B cell (primary cell): Measurements from ENCODE around the gene ABCA9. TPM values are rescaled to one million over a fixed set of nuclear protein-coding genes. Genes with fewer than 3 reads are reported as not detected.

ENCODE experiments used
- ATAC-seq: fragments of 200-7000 bp; cut with Tn5 transposase; one replicate; pipeline ENCODE4 v1.10.0; 2021; ENCODE audit warnings: low read depth, mild to moderate bottlenecking, moderate number of reproducible peaks, moderate library complexity
- CTCF ChIA-PET: fragments of 350-600 bp; sonication (Branson Sonifier 250); formaldehyde crosslinking; loops from one replicate; lab custom pipeline; 2021; ENCODE audit warnings: antibody characterized with exemption, inconsistent platforms; lab: Charles Lee
- POLR2A ChIA-PET: fragments of 350-600 bp; sonication (Branson Sonifier 250); formaldehyde crosslinking; loops from one replicate; lab custom pipeline; 2021; ENCODE audit warnings: antibody characterized with exemption; lab: Charles Lee
- DNase-seq: peaks from one replicate; pipeline ENCODE4 v3.0.0; 2013
- H2AFZ ChIP-seq: 2 replicates; pipeline ENCODE4 v1.6.1; 2012; ENCODE audit warnings: mild to moderate bottlenecking, low read depth, low read length; ENCODE audit not compliant: insufficient read depth, poor library complexity, severe bottlenecking
- H3K27ac ChIP-seq, 2 donors: 1 replicate in 1 of 2; 2 replicates in 1 of 2; pipeline ENCODE4 v1.5.1; 2012 to 2013; ENCODE audit warnings: low read length in 2 of 2, mild to moderate bottlenecking in 2 of 2, moderate library complexity in 1 of 2
- H3K27me3 ChIP-seq, 4 experiments: fragments of 200-600 bp in 1 of 4; sonication (generic) in 1 of 4; replicated peaks in 1 of 4; 1 replicate in 2 of 4; 2 replicates in 2 of 4; pipeline versions ENCODE4 v1.6.1 to v1.7.0; 2013 to 2016; ENCODE audit warnings: low read length in 3 of 4, mild to moderate bottlenecking in 2 of 4, mixed read lengths in 1 of 4, moderate library complexity in 1 of 4; ENCODE audit not compliant: insufficient read depth in 4 of 4, control insufficient read depth in 3 of 4; ENCODE audit errors: control extremely low read depth in 1 of 4
- H3K36me3 ChIP-seq, 2 experiments: replicated peaks in 1 of 2; 1 replicate in 1 of 2; 2 replicates in 1 of 2; pipeline versions ENCODE4 v1.6.1 to v1.7.1; 2013; ENCODE audit warnings: low read length in 1 of 2; ENCODE audit not compliant: insufficient read depth in 2 of 2, control insufficient read depth in 1 of 2; ENCODE audit errors: control extremely low read depth in 1 of 2, extremely low read depth in 1 of 2
- H3K4me1 ChIP-seq, 2 donors: fragments of 200-600 bp in 1 of 2; sonication (generic) in 1 of 2; 1 replicate in 1 of 2; 2 replicates in 1 of 2; pipeline versions ENCODE4 v1.5.1 to v1.6.1; 2013 to 2017; ENCODE audit warnings: low read length in 2 of 2; ENCODE audit not compliant: control insufficient read depth in 2 of 2, insufficient read depth in 2 of 2
- H3K4me2 ChIP-seq: replicated peaks from 2 replicates; pipeline ENCODE3; 2012; ENCODE audit warnings: mild to moderate bottlenecking, low read depth, low read length; ENCODE audit not compliant: poor library complexity, severe bottlenecking
- H3K4me3 ChIP-seq, 5 experiments: fragments of 200-600 bp in 1 of 5; sonication (generic) in 1 of 5; 1 replicate in 3 of 5; 2 replicates in 2 of 5; pipeline versions ENCODE4 v1.5.1 to v1.7.0; 2011 to 2016; ENCODE audit warnings: low read length in 4 of 5, mild to moderate bottlenecking in 4 of 5, low read depth in 2 of 5, control low read depth in 1 of 5, moderate library complexity in 1 of 5; ENCODE audit not compliant: insufficient read depth in 1 of 5; ENCODE audit errors: control extremely low read depth in 1 of 5, extremely low read depth in 1 of 5
- H3K79me2 ChIP-seq: fragments of 200-600 bp; sonication (generic); one replicate; pipeline ENCODE4 v1.6.0; 2016; ENCODE audit warnings: low read length; ENCODE audit not compliant: control insufficient read depth, insufficient read depth
- H3K9ac ChIP-seq: fragments of 200-600 bp; sonication (generic); 2 replicates; pipeline ENCODE4 v1.6.1; 2017; ENCODE audit warnings: mild to moderate bottlenecking, low read length, moderate library complexity
- H3K9me3 ChIP-seq, 3 donors: one replicate each; pipeline versions ENCODE4 v1.6.1 to v1.7.1; 2013; ENCODE audit warnings: low read length in 2 of 3; ENCODE audit not compliant: control insufficient read depth in 2 of 3, insufficient read depth in 1 of 3; ENCODE audit errors: control extremely low read depth in 1 of 3
- H4K20me1 ChIP-seq: 2 replicates; pipeline ENCODE4 v1.6.0; 2012; ENCODE audit warnings: mild to moderate bottlenecking, low read length; ENCODE audit not compliant: insufficient read depth, control insufficient read depth, poor library complexity, severe bottlenecking
- H3K27ac Mint-ChIP-seq: one replicate; pipeline ENCODE4 v1.8.0; 2021; ENCODE audit warnings: mixed read lengths
- H3K27me3 Mint-ChIP-seq: one replicate; pipeline ENCODE4 v1.8.0; 2021; ENCODE audit warnings: mixed read lengths
- H3K4me1 Mint-ChIP-seq: one replicate; pipeline ENCODE4 v1.8.0; 2021; ENCODE audit warnings: mixed read lengths
- H3K4me3 Mint-ChIP-seq: one replicate; pipeline ENCODE4 v1.8.0; 2021; ENCODE audit warnings: mixed read lengths
- H3K9me3 Mint-ChIP-seq: one replicate; pipeline ENCODE4 v1.8.0; 2022; ENCODE audit warnings: mixed read lengths; ENCODE audit not compliant: insufficient read depth
- CTCF ChIP-seq: fragments of 200-600 bp; IDR thresholded peaks from one replicate; pipeline ENCODE4 v1.8.0; 2022; ENCODE audit warnings: antibody characterized with exemption, mild to moderate bottlenecking
- EZH2 ChIP-seq: IDR thresholded peaks from 2 replicates; pipeline ENCODE4 v1.6.1; 2012; ENCODE audit warnings: borderline replicate concordance, low read depth, mild to moderate bottlenecking, moderate library complexity, low read length; ENCODE audit not compliant: insufficient read depth, poor library complexity, severe bottlenecking
- WGBS: methylation state at CpG from one replicate; pipeline ENCODE4 v1.1.5; 2013; ENCODE audit warnings: missing lambda C conversion rate; ENCODE audit not compliant: insufficient coverage; 5-methylcytosine and 5-hydroxymethylcytosine counted together
- intact Hi-C: fragments of 100-400 bp; cut with micrococcal nuclease; formaldehyde crosslinking; loops from one replicate; pipeline ENCODE4 v1.10.0; 2022
- polyA plus RNA-seq: library from polyadenylated mRNA; depleted of rRNA; stranded (reverse); fragments of >200 nt; gene quantifications from 2 replicates; pipeline ENCODE4 v1.2.3, GENCODE V29; 2012
- total RNA-seq, 2 donors: library from RNA; stranded (reverse); fragments of 120-200 nt in 1 of 2; gene quantifications; 1 replicate in 1 of 2; 2 replicates in 1 of 2; pipeline versions ENCODE4 v1.2.3 to v1.2.4, GENCODE V29; 2013 to 2022

ABCA9 gene
- total and polyA plus RNA-seq, 2 donors (not counting 1 experiment from before 2014, with no cell fraction given) = 0.06 to 0.91 TPM

GRCh38 chr17:69096541-69096940, 35.8 kb upstream of the ABCA9 start:
- no peaks in the 10 kb centered on the region for H3K9me3 Mint-ChIP-seq
- peaks cover 3 to 12% of the 10 kb centered on the region in 2 donors for H3K4me1 ChIP-seq
- H3K4me3 ChIP-seq = no peak overlapping the region
- ATAC-seq = no peak
- H3K79me2 ChIP-seq = no peaks in the 10 kb centered on the region
- WGBS = no CpG with 5 or more reads among the region's 1 CpG
- no peaks in the 10 kb centered on the region for H3K27me3 Mint-ChIP-seq
- H3K9ac ChIP-seq = no peak overlapping the region
- CTCF ChIA-PET = no interaction called here
- no peak overlapping the region for H3K4me3 Mint-ChIP-seq
- intact Hi-C loops = no loop called here
- no peaks in the 10 kb centered on the region for H4K20me1 ChIP-seq
- H3K4me1 Mint-ChIP-seq = peaks cover 20% of the 10 kb centered on the region
- no peaks in the 10 kb centered on the region for H3K36me3 ChIP-seq
- no peak for DNase-seq
- H3K9me3 ChIP-seq = no peaks in the 10 kb centered on the region
- no peak overlapping the region for H3K27ac ChIP-seq
- H3K4me2 ChIP-seq = no peak overlapping the region
- TF ChIP-seq CTCF (no peak), EZH2 (no peak)
- H3K27me3 ChIP-seq = no peaks in the 10 kb centered on the region
- no peak overlapping the region for H3K27ac Mint-ChIP-seq
- H2AFZ ChIP-seq = no peak overlapping the region
- POLR2A ChIA-PET = no interaction called here

- Histone ChIP-seq H3K4me1 (peaks cover 3 to 12% of the 10 kb centered on the region in 2 donors), H3K36me3 (no peaks in the 10 kb centered on the region), H3K79me2 (no peaks in the 10 kb centered on the region), H3K4me2 (no peak overlapping the region), H3K27me3 (no peaks in the 10 kb centered on the region), H4K20me1 (no peaks in the 10 kb centered on the region), H3K9ac (no peak overlapping the region), H2AFZ (no peak overlapping the region), H3K9me3 (no peaks in the 10 kb centered on the region), H3K4me3 (no peak overlapping the region), H3K27ac (no peak overlapping the region)
- Mint-ChIP-seq H3K4me1 (peaks cover 20% of the 10 kb centered on the region), H3K27ac (no peak overlapping the region), H3K27me3 (no peaks in the 10 kb centered on the region), H3K4me3 (no peak overlapping the region), H3K9me3 (no peaks in the 10 kb centered on the region)
- ATAC-seq (no peak), DNase-seq (no peak)
- intact Hi-C loops = no loop called here
- no CpG with 5 or more reads among the region's 2 CpGs for WGBS
- CTCF ChIA-PET = no interaction called here
- no peak for TF ChIP-seq CTCF
- TF ChIP-seq EZH2 = no peak
- POLR2A ChIA-PET = no interaction called here
Measured at GRCh38 chr17:69093995-69094394, 33.3 kb upstream of the ABCA9 start.
